ENCODE data around the gene EML4. TPM values are rescaled to one million over a fixed set of nuclear protein-coding genes. Genes with fewer than 3 reads are reported as not detected.

Gene EML4
- total RNA-seq, 1 donor from 2014 or later, result 33.7 TPM

DNA sequence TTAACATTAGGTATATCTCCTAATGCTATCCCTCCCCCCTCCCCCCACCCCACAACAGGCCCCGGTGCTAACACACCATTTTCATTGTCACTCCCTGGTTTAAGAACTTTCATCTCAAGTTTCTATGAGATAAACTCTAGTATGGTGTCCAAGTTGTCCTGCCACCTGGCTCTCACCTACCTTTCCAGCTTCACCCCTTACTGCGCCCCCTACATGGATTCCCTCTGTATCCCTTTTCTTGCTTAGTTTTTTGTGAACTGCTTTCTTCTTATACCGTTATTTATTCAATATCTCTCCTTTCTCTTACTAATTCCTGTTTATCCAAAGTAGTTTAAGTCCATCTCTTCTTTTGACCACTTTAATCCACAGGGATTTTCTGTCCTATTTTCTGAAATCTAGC lies 15.2 kb downstream of the EML4 start:
- H3K4me3 ChIP-seq (ENCODE audit: low read depth, low read length), result no peak overlapping the region
- no peak for TF ChIP-seq CTCF (conservative IDR thresholded peaks at IDR 0.05; ENCODE audit: low read depth, low read length)
- DNase-seq (ENCODE audit: low read depth), result no peak

GRCh38 chr2:42185220-42185921 lies 16.2 kb downstream of the EML4 start:
- H3K4me3 ChIP-seq (ENCODE audit: low read depth, low read length), result no peak overlapping the region
- no peak for TF ChIP-seq CTCF (conservative IDR thresholded peaks at IDR 0.05; ENCODE audit: low read depth, low read length)
- DNase-seq (ENCODE audit: low read depth), result no peak

DNA sequence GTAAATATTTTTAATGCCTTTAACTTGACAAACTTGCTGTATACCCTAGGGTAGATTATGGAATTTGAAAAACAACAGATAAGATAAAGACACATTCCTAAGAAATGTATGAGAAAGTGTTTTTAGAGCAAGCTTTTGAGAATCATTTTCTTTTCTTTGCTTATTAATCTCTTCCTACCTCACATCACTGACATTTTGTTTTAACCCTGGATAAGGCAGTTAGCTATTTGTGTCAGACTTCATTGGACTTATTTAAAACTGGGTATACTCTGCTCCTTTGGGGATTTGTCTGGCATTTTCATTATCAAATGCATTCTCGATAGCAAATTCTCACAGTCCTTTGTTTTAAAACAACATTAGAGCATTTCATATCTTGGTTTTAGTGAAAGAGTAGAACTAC lies 17.2 kb downstream of the EML4 start:
- no peak overlapping the region for H3K4me3 ChIP-seq (ENCODE audit: low read depth, low read length)
- TF ChIP-seq CTCF (conservative IDR thresholded peaks at IDR 0.05; ENCODE audit: low read depth, low read length), result no peak
- DNase-seq (ENCODE audit: low read depth), result no peak

DNA sequence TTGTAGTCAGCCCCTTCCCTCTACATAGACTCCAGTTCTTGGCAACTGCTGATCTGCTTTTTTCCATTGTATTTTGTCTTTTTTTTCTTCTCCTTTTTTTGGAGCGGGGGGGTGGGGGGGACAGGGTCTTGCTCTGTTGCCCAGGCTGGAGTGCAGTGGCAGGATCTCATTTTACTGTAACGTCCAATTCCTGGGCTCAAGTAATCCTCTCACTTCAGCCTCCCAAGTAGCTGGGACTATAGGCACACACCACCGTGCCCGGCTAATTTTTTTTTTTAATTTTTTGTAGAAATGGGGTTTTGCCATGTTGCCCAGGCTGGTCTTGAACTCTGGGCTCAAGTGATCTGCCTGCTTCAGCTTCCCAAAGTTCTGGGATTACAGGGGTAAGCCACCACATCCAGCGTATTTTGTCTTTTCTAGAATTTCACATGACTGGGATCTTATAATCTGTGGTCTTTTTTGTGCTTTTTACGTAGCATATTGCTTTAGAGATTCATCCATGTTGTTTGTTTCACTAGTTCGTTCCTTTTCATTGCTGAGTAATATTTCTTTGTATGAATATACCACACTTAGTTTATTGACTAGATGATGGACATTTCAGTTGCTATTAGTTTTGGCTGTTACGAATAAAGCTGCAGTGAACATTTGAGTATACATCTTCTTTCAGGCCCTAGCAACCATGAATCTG lies 17.9 kb downstream of the EML4 start:
- TF ChIP-seq CTCF (conservative IDR thresholded peaks at IDR 0.05; ENCODE audit: low read depth, low read length), result no peak
- no peak for DNase-seq (ENCODE audit: low read depth)
- H3K4me3 ChIP-seq (ENCODE audit: low read depth, low read length), result no peak overlapping the region

DNA sequence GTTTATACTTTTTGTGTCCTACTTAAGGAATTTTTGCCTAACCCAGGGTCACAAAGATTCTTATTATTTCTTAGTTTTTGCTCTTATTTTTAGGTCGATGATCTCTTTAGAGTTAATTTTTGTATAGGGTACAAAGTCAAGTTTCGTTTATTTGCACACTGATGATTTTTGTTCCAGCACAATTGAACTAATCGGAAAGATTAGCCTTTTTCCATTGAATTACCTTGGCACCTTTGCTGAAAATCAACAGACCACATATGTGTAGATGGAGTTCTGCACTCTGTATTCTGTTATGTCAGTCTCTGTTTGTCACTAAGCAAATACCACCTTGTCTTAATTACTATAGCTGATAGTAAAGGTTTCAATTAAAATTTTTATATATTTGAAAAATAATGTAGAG lies 18.7 kb downstream of the EML4 start:
- DNase-seq (ENCODE audit: low read depth), result no peak
- TF ChIP-seq CTCF (conservative IDR thresholded peaks at IDR 0.05; ENCODE audit: low read depth, low read length), result no peak
- no peak overlapping the region for H3K4me3 ChIP-seq (ENCODE audit: low read depth, low read length)

GRCh38 chr2:42189235-42189566 lies 20.0 kb downstream of the EML4 start:
- no peak overlapping the region for H3K4me3 ChIP-seq (ENCODE audit: low read depth, low read length)
- TF ChIP-seq CTCF (conservative IDR thresholded peaks at IDR 0.05; ENCODE audit: low read depth, low read length), result no peak

GRCh38 chr2:42190191-42190590 lies 21.0 kb downstream of the EML4 start:
- TF ChIP-seq CTCF (conservative IDR thresholded peaks at IDR 0.05; ENCODE audit: low read depth, low read length), result no peak

More at GRCh38 chr2:42189235-42189566, 20.0 kb downstream of the EML4 start:
- DNase-seq (ENCODE audit: low read depth), result no peak

More at GRCh38 chr2:42190191-42190590, 21.0 kb downstream of the EML4 start:
- H3K4me3 ChIP-seq (ENCODE audit: low read depth, low read length), result no peak overlapping the region
- DNase-seq (ENCODE audit: low read depth), result no peak
